Astrocyte of the spinal cord (primary cell): ENCODE data around the gene STARD3.
"Not testable (repeated sequence)": the region's sequence is repeated elsewhere in the genome, so short reads cannot be mapped to it uniquely, and the experiment has no call there.

Experiments used
- DNase-seq: peaks from one replicate; pipeline ENCODE4 v3.0.0; 2011; ENCODE audit warnings: low read depth, low spot score
- H3K4me3 ChIP-seq: 2 replicates; pipeline ENCODE4 v1.5.1; 2011; ENCODE audit warnings: low read depth, mild to moderate bottlenecking, low read length, moderate library complexity
- CTCF ChIP-seq: IDR thresholded peaks from 2 replicates; pipeline ENCODE4 v1.5.1; 2012; ENCODE audit warnings: low read depth, mild to moderate bottlenecking, low read length, inconsistent platforms
- in situ Hi-C: cut with HindIII; loops from 2 replicates; pipeline ENCODE4 v1.10.0; 2017; ENCODE audit warnings: low sequenced_read_pairs

STARD3 gene

DNA sequence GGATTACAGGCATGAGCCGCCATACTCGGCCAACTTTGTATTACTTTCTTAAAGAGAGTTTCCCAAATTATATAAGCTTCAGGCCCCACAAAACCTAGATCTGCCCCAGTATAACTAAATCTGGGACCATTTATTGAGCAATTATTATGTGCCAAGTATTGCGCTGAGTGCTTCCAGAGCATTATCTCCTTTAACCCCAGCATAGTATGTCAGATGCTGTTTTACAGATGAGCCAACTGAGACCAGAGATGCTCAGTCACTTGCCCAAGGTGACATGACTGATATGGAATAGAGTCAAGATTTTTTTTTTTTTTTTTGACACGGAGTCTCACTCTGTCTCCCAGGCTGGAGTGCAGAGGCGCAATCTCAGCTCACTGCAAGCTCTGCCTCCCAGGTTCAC, 61.0 kb downstream of the STARD3 start:
- no peak for DNase-seq
- in situ Hi-C loops: no loop called here
- H3K4me3 ChIP-seq: no peak overlapping the region
- no peak for TF ChIP-seq CTCF

DNA sequence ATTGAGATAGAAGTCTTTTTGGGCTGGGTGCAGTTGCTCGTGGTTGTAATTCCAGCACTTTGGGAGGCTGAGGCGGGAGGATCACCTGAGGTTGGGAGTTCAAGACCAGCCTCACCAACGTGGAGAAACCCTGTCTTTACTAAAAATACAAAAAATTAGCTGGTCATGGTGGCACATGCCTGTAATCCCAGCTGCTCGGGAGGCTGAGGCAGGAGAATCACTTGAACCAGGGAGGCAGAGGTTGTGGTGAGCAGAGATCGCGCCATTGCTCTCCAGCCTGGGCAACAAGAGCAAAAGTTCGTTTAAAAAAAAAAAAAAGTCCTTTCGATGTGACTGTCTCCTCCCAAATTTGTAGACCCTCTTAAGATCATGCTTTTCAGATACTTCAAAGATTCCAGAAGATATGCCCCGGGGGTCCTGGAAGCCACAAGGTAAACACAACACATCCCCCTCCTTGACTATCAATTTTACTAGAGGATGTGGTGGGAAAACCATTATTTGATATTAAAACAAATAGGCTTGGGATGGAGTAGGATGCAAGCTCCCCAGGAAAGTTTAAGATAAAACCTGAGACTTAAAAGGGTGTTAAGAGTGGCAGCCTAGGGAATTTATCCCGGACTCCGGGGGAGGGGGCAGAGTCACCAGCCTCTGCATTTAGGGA, 62.3 kb downstream of the STARD3 start:
- in situ Hi-C loops, DNase-seq: not testable (repeated sequence)
- peak overlapping the region; percentile 70 for H3K4me3 ChIP-seq

DNA sequence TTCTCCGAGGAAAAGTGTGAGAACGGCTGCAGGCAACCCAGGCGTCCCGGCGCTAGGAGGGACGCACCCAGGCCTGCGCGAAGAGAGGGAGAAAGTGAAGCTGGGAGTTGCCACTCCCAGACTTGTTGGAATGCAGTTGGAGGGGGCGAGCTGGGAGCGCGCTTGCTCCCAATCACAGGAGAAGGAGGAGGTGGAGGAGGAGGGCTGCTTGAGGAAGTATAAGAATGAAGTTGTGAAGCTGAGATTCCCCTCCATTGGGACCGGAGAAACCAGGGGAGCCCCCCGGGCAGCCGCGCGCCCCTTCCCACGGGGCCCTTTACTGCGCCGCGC, 62.8 kb downstream of the STARD3 start, which contains the start of gene ERBB2:
Gene ERBB2, plus strand, starts transcription at position 247 of the 330 bp plus-strand sequence. CDS start 175 bp downstream, outside the sequence.
- H3K4me3 ChIP-seq: peak within 1 kb of the TSS; percentile 70
- TF ChIP-seq CTCF: no peak
- in situ Hi-C loops: no loop called here
- peak; percentile 79 for DNase-seq

DNA sequence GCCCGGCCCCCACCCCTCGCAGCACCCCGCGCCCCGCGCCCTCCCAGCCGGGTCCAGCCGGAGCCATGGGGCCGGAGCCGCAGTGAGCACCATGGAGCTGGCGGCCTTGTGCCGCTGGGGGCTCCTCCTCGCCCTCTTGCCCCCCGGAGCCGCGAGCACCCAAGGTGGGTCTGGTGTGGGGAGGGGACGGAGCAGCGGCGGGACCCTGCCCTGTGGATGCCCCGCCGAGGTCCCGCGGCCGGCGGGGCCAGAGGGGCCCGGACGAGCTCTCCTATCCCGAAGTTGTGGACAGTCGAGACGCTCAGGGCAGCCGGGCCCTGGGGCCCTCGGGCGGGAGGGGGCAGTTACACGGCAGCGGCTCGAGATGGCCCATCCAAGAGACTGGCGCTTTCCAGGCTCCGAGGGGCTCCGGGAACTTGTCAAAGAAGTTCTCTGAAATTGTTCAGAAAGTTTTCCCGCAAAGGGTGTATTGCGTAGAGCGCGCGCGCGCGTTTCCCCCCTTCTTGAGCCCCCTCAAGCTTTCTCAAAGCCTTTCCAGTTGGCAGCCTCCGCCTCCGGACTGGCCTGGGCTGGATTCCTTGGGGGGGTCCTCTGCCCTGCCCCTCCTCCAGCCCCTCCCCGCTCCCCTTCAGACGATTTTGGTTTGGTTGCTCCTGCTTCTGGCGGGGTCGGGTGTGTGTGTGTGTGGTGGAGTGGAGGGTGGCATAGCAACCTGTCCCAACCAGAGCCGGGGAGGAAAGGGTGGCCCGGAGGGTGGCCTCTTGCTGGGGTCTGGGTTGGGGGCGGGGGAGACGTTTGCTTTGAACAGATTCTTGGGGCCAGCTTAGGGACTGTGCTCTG, 63.4 kb downstream of the STARD3 start:
- TF ChIP-seq CTCF: no peak
- in situ Hi-C loops: no loop called here
- DNase-seq: peak; percentile 37
- peak overlapping the region; percentile 70 for H3K4me3 ChIP-seq

GRCh38 chr17:39701012-39701783, 64.3 kb downstream of the STARD3 start:
- in situ Hi-C loops: no loop called here
- no peak for DNase-seq
- no peak for TF ChIP-seq CTCF
- peak overlapping the region; percentile 70 for H3K4me3 ChIP-seq

GRCh38 chr17:39701784-39702422, 65.0 kb downstream of the STARD3 start:
- no peak overlapping the region for H3K4me3 ChIP-seq
- no peak for TF ChIP-seq CTCF
- in situ Hi-C loops: no loop called here
- no peak for DNase-seq
